Ectodermal cell (in vitro differentiated cells): ENCODE results near the gene UBE2E2.

Source experiments
- H3K27ac ChIP-seq: 2 replicates; pipeline ENCODE4 v1.7.0; 2013; ENCODE audit warnings: mild to moderate bottlenecking, low read depth, low read length; ENCODE audit not compliant: insufficient read depth, poor library complexity, severe bottlenecking
- H3K27me3 ChIP-seq: 2 replicates; pipeline ENCODE4 v1.7.0; 2013; ENCODE audit warnings: mild to moderate bottlenecking, low read length; ENCODE audit not compliant: insufficient read depth, control insufficient read depth, poor library complexity, severe bottlenecking
- H3K36me3 ChIP-seq: one replicate; pipeline ENCODE4 v1.7.0; 2013; ENCODE audit warnings: low read length; ENCODE audit not compliant: control insufficient read depth, insufficient read depth
- H3K4me1 ChIP-seq: one replicate; pipeline ENCODE4 v1.7.0; 2013; ENCODE audit warnings: low read length; ENCODE audit not compliant: control insufficient read depth, insufficient read depth
- H3K4me3 ChIP-seq: 2 replicates; pipeline ENCODE4 v1.7.0; 2013; ENCODE audit warnings: low read depth, low read length, control low read depth; ENCODE audit not compliant: insufficient read depth
- H3K9me3 ChIP-seq: 2 replicates; pipeline ENCODE4 v1.7.0; 2013; ENCODE audit warnings: mild to moderate bottlenecking, low read length, moderate library complexity; ENCODE audit not compliant: control insufficient read depth
- WGBS, 2 experiments: methylation state at CpG; one replicate each; pipeline ENCODE4 v1.1.7; 2013; ENCODE audit warnings: missing lambda C conversion rate in 2 of 2; 5-methylcytosine and 5-hydroxymethylcytosine counted together

Gene UBE2E2

DNA sequence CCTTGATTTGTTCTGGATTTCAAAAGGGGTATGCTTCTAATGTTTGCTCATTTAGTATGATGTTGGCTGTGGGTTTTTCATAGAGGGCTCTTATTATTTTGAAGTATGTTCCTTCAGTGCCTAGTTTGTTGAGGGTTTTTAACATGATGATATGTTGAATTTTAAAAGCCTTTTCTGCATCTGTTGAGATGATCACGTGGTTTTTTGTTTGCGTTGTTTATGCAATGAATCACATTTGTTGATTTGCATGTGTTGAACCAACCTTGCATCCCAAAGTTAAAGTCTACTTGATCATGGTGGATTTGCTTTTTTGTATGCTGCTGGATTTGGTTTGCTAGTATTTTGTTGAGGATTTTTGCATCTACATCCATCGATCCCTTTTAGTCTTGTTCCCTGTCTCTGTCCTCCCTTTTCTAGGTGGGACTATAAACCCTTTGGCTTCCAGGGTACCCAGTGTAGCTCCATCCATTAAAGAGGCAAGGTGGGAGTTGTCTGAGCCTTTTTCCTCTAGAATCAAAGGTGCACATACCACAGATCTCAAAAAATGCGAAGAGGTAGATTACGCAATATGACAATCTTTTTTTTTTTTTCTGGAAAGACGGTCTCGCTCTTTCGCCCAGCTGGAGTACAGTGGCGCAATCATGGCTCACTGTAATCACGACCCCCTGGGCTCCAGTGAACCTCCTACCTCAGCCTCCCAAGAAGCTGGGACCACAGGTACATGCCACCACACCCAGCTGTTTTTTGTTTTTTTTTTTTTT is 381.0 kb downstream of the UBE2E2 start:
- Histone ChIP-seq H3K4me1 (no peaks in the 10 kb centered on the region), H3K4me3 (no peak overlapping the region), H3K36me3 (no peaks in the 10 kb centered on the region), H3K27ac (no peak overlapping the region), H3K27me3 (no peaks in the 10 kb centered on the region), H3K9me3 (no peaks in the 10 kb centered on the region)
- 94 to 95% methylated on average over 10 of the region's 10 CpGs for WGBS, 2 experiments

DNA sequence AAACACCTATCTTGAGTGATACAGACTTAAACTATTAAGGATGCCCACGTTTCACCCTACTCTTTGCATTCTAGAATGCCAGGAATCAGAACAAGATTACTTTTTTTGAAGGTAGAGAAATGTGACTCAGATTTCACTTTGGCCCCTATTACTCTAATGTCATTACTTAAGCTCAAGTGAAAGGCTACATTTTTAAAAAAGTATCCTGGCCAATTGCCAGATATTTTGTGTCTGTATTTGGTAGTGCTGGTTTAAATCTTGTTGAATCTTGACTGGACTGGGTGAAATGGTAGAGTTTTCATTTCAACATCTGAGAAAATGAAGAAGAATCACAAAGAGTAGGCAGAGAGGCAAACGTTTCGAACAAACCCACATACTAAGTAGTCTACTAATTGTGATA is 384.4 kb downstream of the UBE2E2 start:
- Histone ChIP-seq H3K4me1 (no peaks in the 10 kb centered on the region), H3K4me3 (no peak overlapping the region), H3K27me3 (no peaks in the 10 kb centered on the region), H3K9me3 (no peaks in the 10 kb centered on the region), H3K27ac (no peak overlapping the region), H3K36me3 (no peaks in the 10 kb centered on the region)
- 94% methylated on average over 3 of the region's 3 CpGs; no CpG with 5 or more reads in 1 of the 2 experiments for WGBS, 2 experiments

DNA sequence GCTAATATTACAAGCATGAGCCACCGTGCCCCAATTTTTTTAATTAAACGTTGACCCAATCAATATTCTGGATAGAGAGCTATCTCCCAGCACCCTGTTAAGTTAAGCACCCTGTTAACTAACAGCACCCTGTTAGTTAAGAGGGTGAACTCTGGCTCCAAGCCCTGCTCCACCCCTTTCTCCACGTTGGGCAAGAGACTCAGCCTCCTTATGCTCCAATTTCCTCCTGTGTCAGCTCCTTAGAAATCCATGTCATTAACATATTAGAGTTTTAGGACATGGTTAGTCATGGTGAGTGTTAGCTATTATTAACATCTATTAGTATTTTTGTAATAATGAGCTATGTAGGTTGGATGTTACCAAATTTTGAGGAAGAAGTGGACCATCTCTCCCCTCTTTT is 385.4 kb downstream of the UBE2E2 start:
- H3K36me3 ChIP-seq: no peaks in the 10 kb centered on the region
- no peak overlapping the region for H3K4me3 ChIP-seq
- no peak overlapping the region for H3K27ac ChIP-seq
- no peaks in the 10 kb centered on the region for H3K27me3 ChIP-seq
- H3K4me1 ChIP-seq: no peaks in the 10 kb centered on the region
- no peaks in the 10 kb centered on the region for H3K9me3 ChIP-seq
- 81 to 86% methylated on average over 3 of the region's 3 CpGs for WGBS, 2 experiments

GRCh38 chr3:23589602-23590001 is 386.5 kb downstream of the UBE2E2 start:
- no peaks in the 10 kb centered on the region for H3K4me1 ChIP-seq
- no peak overlapping the region for H3K27ac ChIP-seq
- H3K9me3 ChIP-seq: no peaks in the 10 kb centered on the region
- no peak overlapping the region for H3K4me3 ChIP-seq
- no peaks in the 10 kb centered on the region for H3K27me3 ChIP-seq
- WGBS, 2 experiments: 91 to 95% methylated on average over 10 of the region's 10 CpGs
- H3K36me3 ChIP-seq: no peaks in the 10 kb centered on the region

GRCh38 chr3:23590424-23591273 is 387.5 kb downstream of the UBE2E2 start:
- no peaks in the 10 kb centered on the region for H3K36me3 ChIP-seq
- no peaks in the 10 kb centered on the region for H3K4me1 ChIP-seq
- 93 to 95% methylated on average over 8 of the region's 8 CpGs for WGBS, 2 experiments
- no peak overlapping the region for H3K4me3 ChIP-seq
- no peaks in the 10 kb centered on the region for H3K27me3 ChIP-seq
- H3K9me3 ChIP-seq: no peaks in the 10 kb centered on the region
- no peak overlapping the region for H3K27ac ChIP-seq

DNA sequence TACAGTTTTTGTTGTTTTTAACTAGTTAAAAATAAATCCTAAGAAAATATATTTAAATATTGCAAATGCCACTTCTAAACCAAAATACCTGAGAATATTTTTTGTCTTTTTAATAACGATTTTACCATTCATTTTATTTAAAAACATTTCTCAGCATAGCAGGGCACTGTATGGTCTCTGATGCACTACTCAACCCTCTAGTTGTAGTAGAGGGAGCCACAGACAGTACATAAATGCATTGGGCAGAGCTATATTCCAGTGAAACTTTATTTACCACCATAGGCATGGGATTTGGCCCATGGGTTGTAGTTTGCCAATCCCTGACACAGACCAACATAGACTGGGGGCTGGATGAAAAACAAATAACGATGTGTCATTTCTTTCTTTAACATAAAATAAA is 388.2 kb downstream of the UBE2E2 start:
- no peaks in the 10 kb centered on the region for H3K9me3 ChIP-seq
- no peaks in the 10 kb centered on the region for H3K27me3 ChIP-seq
- no peak overlapping the region for H3K27ac ChIP-seq
- no peak overlapping the region for H3K4me3 ChIP-seq
- H3K36me3 ChIP-seq: no peaks in the 10 kb centered on the region
- H3K4me1 ChIP-seq: no peaks in the 10 kb centered on the region
- WGBS, 2 experiments: 92 to 100% methylated on average over 2 of the region's 2 CpGs

GRCh38 chr3:23592961-23593931 is 390.1 kb downstream of the UBE2E2 start:
- 90 to 96% methylated on average over 4 of the region's 5 CpGs for WGBS, 2 experiments
- H3K27me3 ChIP-seq: no peaks in the 10 kb centered on the region
- no peaks in the 10 kb centered on the region for H3K9me3 ChIP-seq
- no peak overlapping the region for H3K4me3 ChIP-seq
- H3K36me3 ChIP-seq: no peaks in the 10 kb centered on the region
- no peaks in the 10 kb centered on the region for H3K4me1 ChIP-seq
- no peak overlapping the region for H3K27ac ChIP-seq

DNA sequence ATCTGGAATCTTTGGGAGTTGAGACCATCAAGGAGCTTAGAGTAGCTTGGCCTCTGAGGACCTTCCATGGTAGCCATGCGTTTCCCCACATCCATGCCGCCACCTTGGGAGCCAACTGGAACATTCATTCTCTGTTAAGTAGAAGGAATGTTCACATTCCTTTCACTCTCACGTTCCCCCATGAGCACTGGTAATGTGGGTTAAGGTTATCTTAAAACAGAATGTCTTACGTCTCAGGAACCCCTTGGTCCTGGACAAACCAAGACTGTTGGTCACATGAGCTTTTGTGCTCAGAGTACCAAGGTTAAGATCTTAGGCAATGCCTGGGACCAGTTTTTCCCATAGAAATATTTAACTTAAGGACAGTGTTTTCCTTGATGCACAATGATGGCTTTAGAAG is 390.9 kb downstream of the UBE2E2 start:
- Histone ChIP-seq H3K4me1 (no peaks in the 10 kb centered on the region), H3K9me3 (no peaks in the 10 kb centered on the region), H3K36me3 (no peaks in the 10 kb centered on the region), H3K4me3 (no peak overlapping the region), H3K27ac (no peak overlapping the region), H3K27me3 (no peaks in the 10 kb centered on the region)
- WGBS, 2 experiments: 66 to 73% methylated on average over 4 of the region's 4 CpGs

DNA sequence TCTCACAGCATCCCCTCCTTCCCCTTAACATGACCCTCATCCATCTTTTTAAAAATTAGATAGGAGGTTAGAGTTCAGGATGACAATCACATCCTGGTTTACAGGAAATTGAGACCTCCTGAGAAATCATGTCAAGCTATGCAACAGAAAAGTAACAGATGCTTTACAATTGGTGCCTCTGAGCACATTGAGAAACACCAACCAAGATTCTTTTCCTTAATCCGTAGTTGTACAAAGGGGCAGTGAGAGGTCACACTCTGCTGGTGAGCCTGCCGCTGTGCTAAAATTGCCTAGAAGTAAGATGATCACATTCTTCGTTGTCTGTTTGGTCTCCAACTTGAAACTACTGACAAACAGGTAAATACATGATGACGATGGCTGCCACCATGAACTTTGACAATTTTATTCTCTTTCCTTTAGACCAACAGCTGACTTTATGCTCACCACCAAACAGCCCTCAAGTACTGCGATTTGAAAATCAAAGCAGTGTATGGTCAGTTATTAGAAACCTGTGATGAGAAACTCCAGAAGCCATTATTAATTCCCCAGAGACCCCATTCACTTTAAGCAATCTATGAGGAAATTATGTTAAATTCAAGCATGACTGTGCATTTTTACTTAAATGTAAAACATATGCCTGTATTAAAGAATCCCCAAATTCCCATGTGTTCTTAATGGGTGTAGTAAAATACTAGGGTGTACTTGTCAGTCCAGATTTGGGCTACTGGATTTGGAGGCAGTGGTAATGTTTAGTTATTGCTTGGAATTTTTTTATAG is 392.0 kb downstream of the UBE2E2 start:
- no peak overlapping the region for H3K27ac ChIP-seq
- 88 to 92% methylated on average over 5 of the region's 5 CpGs for WGBS, 2 experiments
- H3K9me3 ChIP-seq: no peaks in the 10 kb centered on the region
- H3K27me3 ChIP-seq: no peaks in the 10 kb centered on the region
- no peak overlapping the region for H3K4me3 ChIP-seq
- no peaks in the 10 kb centered on the region for H3K36me3 ChIP-seq
- no peaks in the 10 kb centered on the region for H3K4me1 ChIP-seq
